ENCODE measurements around the gene ERAP2.

The ERAP2 gene

DNA sequence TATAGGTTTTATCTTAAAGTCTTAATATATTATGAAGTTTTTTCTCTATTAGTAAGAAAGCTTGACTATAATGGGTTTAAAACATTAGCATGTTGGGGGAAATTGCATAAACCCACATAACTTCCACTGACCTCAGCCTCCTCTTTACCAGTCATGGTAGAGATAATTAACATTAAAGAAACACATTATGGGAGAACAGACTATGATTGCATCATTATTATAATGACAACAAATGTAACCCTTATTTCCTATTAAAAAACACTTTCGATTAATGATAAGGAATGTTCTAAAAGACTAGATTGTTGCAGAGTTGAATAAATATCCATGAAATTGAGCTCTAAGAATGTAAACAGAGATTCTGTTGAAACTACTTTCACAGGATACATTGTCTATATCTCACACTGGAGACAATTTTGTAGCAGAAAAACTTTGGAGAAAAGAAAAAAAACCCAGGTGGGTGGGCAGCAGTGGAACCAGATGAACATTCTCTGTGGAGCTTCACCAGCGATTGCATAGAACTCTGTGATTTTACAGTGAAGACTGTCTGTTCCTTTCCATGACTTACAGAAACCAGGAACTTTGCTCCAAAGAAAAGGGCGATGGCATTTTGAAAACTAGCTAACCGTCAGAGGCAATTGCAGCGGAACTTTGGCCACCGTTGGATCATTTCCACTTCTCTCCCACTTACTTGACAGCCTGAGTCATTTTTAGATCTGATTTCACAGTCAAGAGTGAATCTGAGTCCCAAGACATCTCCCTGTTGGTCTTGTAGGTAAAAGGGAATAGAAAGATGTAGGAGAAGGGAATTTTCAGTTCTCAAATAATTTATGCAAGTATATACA lies 21.0 kb upstream of the ERAP2 start:
- no peak overlapping the region for H3K27ac ChIP-seq
- TF ChIP-seq, protein P1, sequence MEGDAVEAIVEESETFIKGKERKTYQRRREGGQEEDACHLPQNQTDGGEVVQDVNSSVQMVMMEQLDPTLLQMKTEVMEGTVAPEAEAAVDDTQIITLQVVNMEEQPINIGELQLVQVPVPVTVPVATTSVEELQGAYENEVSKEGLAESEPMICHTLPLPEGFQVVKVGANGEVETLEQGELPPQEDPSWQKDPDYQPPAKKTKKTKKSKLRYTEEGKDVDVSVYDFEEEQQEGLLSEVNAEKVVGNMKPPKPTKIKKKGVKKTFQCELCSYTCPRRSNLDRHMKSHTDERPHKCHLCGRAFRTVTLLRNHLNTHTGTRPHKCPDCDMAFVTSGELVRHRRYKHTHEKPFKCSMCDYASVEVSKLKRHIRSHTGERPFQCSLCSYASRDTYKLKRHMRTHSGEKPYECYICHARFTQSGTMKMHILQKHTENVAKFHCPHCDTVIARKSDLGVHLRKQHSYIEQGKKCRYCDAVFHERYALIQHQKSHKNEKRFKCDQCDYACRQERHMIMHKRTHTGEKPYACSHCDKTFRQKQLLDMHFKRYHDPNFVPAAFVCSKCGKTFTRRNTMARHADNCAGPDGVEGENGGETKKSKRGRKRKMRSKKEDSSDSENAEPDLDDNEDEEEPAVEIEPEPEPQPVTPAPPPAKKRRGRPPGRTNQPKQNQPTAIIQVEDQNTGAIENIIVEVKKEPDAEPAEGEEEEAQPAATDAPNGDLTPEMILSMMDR (conservative IDR thresholded peaks at IDR 0.05) = no peak

DNA sequence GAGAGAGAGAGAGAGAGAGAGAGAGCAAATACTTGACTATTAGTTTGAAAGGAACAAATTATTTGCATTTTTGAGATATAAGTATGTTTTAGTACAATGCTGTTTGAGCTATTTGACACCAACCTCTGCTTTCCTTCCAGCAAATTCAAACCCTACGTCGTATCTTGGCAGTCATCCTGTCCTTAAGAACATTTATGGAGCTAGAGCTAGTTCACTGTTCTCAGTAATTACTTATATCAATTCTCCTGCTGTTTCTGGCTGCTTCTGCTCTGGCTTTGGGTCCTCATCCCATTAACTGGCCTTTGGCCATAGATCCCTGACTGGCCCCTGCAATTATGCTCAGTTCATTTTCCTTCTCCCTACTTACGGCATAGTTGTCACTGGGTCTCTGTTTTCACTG lies 19.9 kb upstream of the ERAP2 start:
- H3K27ac ChIP-seq = no peak overlapping the region
- TF ChIP-seq, protein P1 (conservative IDR thresholded peaks at IDR 0.05) = no peak

DNA sequence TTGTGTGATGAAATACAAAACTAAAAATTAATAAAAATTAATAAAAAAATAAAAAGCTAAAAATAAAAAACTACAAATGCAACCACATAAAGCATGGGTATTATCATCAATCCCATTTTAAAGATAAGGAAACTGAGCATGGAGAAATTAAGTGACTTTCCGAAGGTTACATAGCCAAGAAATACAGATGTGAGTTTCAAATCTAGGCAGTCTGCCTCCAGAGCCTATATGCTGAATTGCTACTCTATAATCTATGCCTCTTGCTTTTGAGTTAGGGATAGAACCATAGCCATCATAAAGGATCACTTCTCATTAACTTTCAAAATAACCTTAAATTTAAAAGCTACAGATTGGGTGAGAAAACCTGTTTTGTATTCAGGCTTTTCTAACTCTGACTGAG lies 18.8 kb upstream of the ERAP2 start:
- TF ChIP-seq, protein P1 (conservative IDR thresholded peaks at IDR 0.05) = no peak
- no peak overlapping the region for H3K27ac ChIP-seq

GRCh38 chr5:96857924-96858323 lies 18.4 kb upstream of the ERAP2 start:
- no peak overlapping the region for H3K27ac ChIP-seq
- TF ChIP-seq, protein P1 (conservative IDR thresholded peaks at IDR 0.05) = no peak

DNA sequence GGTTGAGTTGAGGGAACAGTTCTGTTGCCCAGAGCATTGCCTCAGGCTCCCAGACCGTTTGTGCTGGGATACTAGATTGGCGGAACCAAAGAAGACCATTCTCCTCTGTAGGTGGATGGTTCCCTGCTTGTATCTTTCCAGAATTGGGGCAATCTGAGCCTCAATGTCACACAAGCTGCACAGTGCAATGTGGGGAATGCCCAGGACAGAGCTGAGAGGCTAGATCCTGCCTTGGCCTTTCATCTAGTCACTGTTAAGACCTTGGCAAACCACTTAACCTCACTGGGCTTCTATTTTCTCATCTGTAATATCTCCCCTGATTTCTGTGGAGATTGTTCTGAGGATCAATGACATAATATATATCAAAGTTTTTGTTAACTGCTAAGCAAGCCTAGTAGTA lies 16.9 kb upstream of the ERAP2 start:
- TF ChIP-seq, protein P1 (conservative IDR thresholded peaks at IDR 0.05) = no peak
- no peak overlapping the region for H3K27ac ChIP-seq

DNA sequence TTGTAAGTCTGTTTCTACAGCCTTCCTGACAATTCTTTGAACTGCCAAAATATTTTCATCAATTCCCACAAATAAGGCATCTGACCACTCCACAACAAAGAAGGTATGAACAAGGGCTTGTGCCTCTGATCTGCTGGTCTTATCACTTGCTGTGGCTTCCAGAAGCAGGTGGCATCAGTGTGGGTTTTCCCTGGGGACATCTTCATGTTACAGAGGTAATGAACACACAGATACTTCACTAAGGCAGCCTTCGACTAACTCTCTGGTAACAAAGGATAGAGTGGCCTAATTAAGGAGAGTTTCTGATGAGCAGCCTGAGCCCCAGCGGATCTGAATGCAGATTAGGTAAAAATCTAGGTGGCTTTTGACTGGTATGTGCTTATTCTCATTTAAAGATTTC lies 15.2 kb upstream of the ERAP2 start:
- H3K27ac ChIP-seq = no peak overlapping the region
- TF ChIP-seq, protein P1 (conservative IDR thresholded peaks at IDR 0.05) = no peak

GRCh38 chr5:96863114-96863513 lies 13.2 kb upstream of the ERAP2 start:
- TF ChIP-seq, protein P1 (conservative IDR thresholded peaks at IDR 0.05) = no peak
- H3K27ac ChIP-seq = no peak overlapping the region

Data from VCaP (cell line).